NOMO-1 treated with DMSO at 0.1 percent for 48 hours (cell line): ENCODE measurements around the gene CD68.
"Not testable (repeated sequence)": the region's sequence is repeated elsewhere in the genome, so short reads cannot be mapped to it uniquely, and the experiment has no call there.

ENCODE experiments used
- DNase-seq: peaks from one replicate; lab custom pipeline; 2025; ENCODE audit not compliant: unreplicated experiment; lab: John Stamatoyannopoulos, UW

The CD68 gene

DNA sequence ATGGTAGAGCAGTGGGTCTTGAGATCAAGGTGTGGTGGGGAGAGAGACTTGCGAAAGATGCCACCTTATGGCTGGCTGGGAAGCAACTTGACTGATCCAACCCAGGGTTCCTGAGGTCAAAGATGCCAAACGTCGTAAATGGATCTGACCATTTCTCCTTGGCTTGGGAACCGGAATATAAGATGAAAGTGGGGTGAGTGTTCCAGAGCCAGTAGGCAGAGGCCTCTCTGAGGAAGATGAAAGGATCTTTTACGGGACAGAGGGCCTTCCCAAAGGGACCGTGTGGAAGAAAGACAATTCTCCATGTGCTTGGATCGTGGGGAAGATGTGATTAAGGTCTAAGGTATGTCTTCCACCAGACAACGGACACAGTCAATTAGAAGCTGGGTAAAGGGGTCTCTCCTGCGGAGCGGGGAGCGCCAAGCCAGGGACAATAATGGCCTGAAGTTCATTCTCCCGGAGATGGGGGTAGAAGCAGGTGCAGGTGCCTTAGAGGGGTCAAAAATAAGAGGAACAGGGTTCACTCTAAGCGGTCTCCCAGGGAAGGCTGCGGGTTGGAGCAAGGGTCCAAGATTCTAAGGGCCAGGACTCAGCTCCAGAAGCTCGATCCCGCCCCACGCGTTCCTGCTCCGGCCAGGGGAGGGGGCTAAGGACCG lies 34.5 kb downstream of the CD68 start:
- peak; percentile 39 for DNase-seq

DNA sequence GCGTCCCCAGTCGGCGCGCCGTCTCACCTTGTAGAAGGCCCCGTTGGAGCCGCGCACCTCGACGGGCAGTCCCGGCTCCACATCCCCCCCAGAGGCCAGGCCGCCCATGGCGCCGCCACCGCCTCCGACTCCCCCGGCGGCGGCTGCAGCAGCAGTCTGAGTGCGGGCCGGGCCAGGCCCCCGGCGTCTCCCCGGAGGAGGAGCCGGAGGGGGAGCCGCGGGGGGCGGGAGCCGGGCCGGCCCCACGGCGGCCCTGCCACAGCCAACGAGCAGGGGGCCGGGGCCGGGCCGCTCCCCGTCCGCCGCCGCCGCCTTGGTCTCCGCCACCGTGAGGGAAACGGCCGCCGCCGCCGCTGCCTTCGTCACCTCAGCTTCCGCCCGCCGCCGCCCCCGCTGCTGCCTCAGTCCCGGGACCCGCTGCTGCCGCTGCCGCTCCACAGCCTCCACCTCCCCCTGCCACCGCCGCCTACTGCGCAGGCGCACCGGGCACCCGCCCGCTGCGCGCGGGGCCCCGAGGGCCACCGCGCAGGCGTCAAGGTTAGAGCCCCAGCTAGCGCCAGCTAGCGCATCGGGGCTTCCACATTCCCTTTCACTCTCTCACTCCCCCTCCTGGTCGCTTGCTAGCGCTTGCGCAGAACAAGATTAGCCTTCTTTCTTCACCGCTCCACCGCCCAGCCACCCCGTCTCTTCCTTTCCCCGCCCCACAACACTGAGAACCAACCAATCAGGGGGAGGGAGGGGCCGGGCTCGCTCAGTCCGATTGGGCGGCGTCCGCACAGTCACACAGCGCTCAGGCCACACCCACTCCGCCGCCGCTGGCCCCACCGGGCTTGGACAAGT lies 35.2 kb downstream of the CD68 start, which contains the start of gene FXR2:
TSS of gene FXR2 (minus strand) at position 473 of the 840 bp plus-strand sequence. CDS start at position 108, 365 bp downstream.
- peak; percentile 100 for DNase-seq

DNA sequence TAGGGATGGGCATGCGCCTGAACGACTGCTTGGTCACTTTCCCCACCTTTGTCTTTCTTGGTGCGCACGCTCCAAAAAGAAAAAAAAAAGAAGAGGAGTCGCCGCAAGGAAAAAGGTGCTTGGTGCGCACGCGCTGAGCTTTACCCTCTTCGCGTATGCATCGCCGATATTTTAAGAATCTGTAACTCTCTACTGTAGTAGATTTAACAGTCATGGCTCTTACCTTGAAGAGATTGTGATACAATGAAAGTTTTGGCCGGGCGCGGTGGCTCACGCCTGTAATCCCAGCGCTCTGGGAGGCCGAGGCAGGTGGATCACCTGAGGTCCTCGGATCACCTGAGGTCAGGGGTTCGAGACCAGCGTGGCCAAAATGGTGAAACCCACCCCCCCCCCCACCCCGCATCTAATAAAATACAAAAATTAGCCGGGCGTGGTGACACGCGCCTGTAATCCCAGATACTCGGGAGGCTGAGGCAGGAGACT lies 35.9 kb downstream of the CD68 start:
- DNase-seq = no peak

- DNase-seq = no peak
Observed at GRCh38 chr17:7618608-7619007, 39.2 kb downstream of the CD68 start.

DNA sequence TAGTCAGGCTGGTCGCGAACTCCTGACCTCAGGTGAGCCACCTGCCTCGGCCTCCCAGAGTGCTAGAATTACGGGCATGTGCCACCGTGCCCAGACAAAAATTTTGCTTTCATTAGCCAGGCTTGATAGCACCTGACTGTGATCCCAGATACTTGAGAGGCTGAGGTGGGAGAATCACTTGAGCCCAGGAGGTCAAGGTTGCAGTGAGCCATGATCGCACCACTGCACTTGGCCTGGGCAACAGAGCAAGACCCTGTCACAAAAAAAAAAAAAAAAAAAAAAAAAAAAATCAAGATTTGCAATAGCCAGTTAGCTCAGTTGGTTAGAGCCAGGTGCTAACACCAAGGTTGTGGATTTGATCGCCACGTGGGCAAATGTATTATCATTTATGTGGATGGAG lies 41.4 kb downstream of the CD68 start:
- no peak for DNase-seq

DNA sequence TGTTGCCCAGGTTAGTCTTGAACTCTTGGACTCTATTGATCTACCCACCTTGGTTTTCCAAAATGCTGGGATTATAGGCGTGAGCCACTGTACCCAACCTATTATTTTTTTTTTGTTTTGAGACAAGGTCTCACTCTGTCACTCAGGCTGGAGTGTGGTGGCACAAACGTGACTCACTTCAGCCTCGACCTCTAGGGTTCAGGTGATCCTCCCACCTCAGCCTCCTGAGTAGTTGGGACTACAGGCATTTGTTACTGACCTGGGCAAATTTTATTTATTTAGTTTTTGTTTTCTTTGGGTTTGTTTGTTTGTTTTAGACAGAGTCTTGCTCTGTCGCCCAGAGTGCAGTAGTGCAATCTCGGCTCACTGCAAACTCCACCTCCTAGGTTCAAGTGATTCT lies 44.2 kb downstream of the CD68 start:
- no peak for DNase-seq

DNA sequence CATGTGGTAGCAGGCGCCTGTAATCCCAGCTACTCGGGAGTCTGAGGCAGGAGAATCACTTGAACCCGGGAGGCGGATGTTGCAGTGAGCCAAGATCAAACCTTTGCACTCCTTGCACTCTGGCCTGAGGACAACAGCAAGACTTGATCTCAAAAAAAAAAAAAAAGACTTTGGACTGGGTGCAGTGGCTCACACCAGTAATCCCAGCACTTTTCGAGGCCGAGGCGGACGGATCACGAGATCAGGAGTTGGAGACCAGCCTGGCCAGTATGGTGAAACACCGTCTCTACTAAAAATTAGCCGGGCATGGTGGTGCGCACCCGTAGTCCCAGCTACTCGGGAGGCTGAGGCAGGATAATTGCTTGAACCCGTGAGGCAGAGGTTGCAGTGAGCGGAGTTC lies 46.3 kb downstream of the CD68 start:
- not testable (repeated sequence) for DNase-seq

DNA sequence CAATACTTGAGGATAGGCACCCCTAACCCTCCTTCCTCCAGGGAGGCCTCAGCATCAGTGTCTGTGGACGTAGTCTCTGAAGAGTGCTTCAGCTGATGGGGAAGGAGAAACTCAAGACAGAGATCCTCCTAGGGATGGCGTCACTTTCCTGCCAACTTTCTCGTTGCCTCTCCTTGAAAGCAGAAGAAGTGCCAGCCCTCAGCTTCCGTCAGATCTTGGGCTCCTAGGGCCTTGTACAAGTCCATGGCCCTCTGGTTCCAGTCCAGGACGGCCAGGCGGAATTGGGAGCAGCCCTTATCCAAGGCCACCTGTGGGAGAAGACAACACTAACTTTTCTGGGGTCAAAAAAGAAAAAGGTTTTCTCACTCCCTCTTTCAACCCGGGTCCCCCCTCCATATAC lies 46.9 kb downstream of the CD68 start:
- DNase-seq = no peak

DNA sequence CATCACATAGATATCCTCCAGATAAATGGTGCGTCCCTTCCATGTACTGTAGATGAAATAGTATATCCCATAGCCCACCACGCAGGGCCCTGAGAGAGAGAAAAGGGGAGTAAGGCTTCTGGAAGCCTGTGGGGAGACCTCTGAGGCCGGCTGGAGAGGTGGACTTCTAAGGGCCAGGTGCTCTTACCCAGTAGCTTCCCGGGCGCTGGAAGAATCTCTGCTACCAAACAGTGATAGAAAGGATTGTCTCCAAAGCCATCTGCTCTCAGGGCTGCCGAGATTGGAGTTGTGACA lies 47.5 kb downstream of the CD68 start:
- no peak for DNase-seq

- DNase-seq = peak; percentile 88
Observed at GRCh38 chr17:7627250-7628121, 48.0 kb downstream of the CD68 start, which contains the start of gene SAT2. Gene SAT2, minus strand, starts transcription at chr17:7627821. Its CDS starts 186 bp downstream, at chr17:7627635.

GRCh38 chr17:7629939-7630571 lies 50.6 kb downstream of the CD68 start, which contains the start of gene SHBG:
Gene SHBG, plus strand, starts transcription at chr17:7630135. Its CDS starts 38 bp downstream, at chr17:7630173.
- DNase-seq = no peak
